Lung (tissue), 12 donors: ENCODE results near the gene TCHP. TPM values are rescaled to one million over a fixed set of nuclear protein-coding genes. Genes with fewer than 3 reads are reported as not detected.

Source experiments
- ATAC-seq: fragments of 200-7000 bp; cut with Tn5 transposase; one replicate; pipeline ENCODE4 v1.9.1; 2020; ENCODE audit warnings: moderate number of reproducible peaks; ENCODE audit not compliant: insufficient read depth, low FRiP score
- DNase-seq, 3 donors: peaks; one replicate each; pipeline ENCODE4 v3.0.0-alpha.2; 2013 to 2017
- H3K27ac ChIP-seq, 2 donors: one replicate each; pipeline ENCODE4 v1.5.1; 2013; ENCODE audit warnings: mild to moderate bottlenecking in 2 of 2, moderate library complexity in 2 of 2, control low read depth in 1 of 2, inconsistent platforms in 1 of 2, low read depth in 1 of 2, low read length in 1 of 2
- H3K27me3 ChIP-seq, 3 donors: one replicate each; pipeline ENCODE4 v1.5.1; 2013; ENCODE audit warnings: low read length in 2 of 3; ENCODE audit not compliant: control insufficient read depth in 3 of 3, insufficient read depth in 3 of 3
- H3K36me3 ChIP-seq, 4 donors: one replicate each; pipeline ENCODE4 v1.5.1; 2013; ENCODE audit warnings: low read length in 4 of 4, mild to moderate bottlenecking in 1 of 4, moderate library complexity in 1 of 4; ENCODE audit not compliant: control insufficient read depth in 4 of 4, insufficient read depth in 4 of 4
- H3K4me1 ChIP-seq, 5 donors: one replicate each; pipeline ENCODE4 v1.5.1; 2013; ENCODE audit warnings: low read length in 5 of 5, mild to moderate bottlenecking in 2 of 5, moderate library complexity in 1 of 5; ENCODE audit not compliant: control insufficient read depth in 5 of 5, insufficient read depth in 5 of 5
- H3K4me3 ChIP-seq: one replicate; pipeline ENCODE4 v1.5.1; 2013; ENCODE audit warnings: mild to moderate bottlenecking, control low read depth, moderate library complexity
- H3K9ac ChIP-seq, 2 donors: one replicate each; pipeline ENCODE4 v1.5.1; 2013; ENCODE audit warnings: low read length in 2 of 2, control low read depth in 1 of 2; ENCODE audit not compliant: insufficient read depth in 1 of 2
- H3K9me3 ChIP-seq, 4 donors: one replicate each; pipeline ENCODE4 v1.5.1; 2013; ENCODE audit warnings: low read length in 3 of 4, mild to moderate bottlenecking in 1 of 4, moderate library complexity in 1 of 4; ENCODE audit not compliant: control insufficient read depth in 4 of 4, insufficient read depth in 3 of 4
- WGBS, 2 donors: extraction: QIAGEN DNeasy Blood & Tissue Kit; methylation state at CpG; one replicate each; pipeline ENCODE4 v1.1.7; 2013; 5-methylcytosine and 5-hydroxymethylcytosine counted together
- polyA plus RNA-seq, 2 donors: library from polyadenylated mRNA; stranded (reverse); fragments of 200-250 nt; gene quantifications; one replicate each; pipeline ENCODE4 v1.2.1, GENCODE V29; 2013
- total RNA-seq, 2 donors: library from RNA; depleted of rRNA in 1 of 2; stranded (reverse); fragments of >200 nt in 1 of 2; gene quantifications; one replicate each; pipeline ENCODE4 v1.2.1, GENCODE V29; 2014 to 2021
- TF ChIP-seq, protein P1 (sequence below): IDR thresholded peaks from 2 replicates; pipeline ENCODE4 v1.5.1; 2012; ENCODE audit warnings: mild to moderate bottlenecking; ENCODE audit errors: control extremely low read depth, extremely low read depth
- donor health status: control.
- donor health status: control.
- donor health status: Bipolar disorder and iron deficiency.
- donor health status: healthy.
- donor health status: DM: yes; HTN: yes; CAD: no.

TCHP gene
- total and polyA plus RNA-seq, 4 donors = 10.4 to 17.5 (median 12.0) TPM

- TF ChIP-seq, protein P1, sequence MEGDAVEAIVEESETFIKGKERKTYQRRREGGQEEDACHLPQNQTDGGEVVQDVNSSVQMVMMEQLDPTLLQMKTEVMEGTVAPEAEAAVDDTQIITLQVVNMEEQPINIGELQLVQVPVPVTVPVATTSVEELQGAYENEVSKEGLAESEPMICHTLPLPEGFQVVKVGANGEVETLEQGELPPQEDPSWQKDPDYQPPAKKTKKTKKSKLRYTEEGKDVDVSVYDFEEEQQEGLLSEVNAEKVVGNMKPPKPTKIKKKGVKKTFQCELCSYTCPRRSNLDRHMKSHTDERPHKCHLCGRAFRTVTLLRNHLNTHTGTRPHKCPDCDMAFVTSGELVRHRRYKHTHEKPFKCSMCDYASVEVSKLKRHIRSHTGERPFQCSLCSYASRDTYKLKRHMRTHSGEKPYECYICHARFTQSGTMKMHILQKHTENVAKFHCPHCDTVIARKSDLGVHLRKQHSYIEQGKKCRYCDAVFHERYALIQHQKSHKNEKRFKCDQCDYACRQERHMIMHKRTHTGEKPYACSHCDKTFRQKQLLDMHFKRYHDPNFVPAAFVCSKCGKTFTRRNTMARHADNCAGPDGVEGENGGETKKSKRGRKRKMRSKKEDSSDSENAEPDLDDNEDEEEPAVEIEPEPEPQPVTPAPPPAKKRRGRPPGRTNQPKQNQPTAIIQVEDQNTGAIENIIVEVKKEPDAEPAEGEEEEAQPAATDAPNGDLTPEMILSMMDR = no peak
- no peaks in the 10 kb centered on the region for H3K9me3 ChIP-seq
- DNase-seq (no peak), ATAC-seq (no peak)
- no peak overlapping the region for H3K9ac ChIP-seq
- H3K4me3 ChIP-seq = no peak overlapping the region
- peak overlapping the region in 1 of 2 donors; percentile 74 for H3K27ac ChIP-seq
- peaks cover 10 to 46% (median 42%) of the 10 kb centered on the region in 4 donors for H3K36me3 ChIP-seq
- peaks cover 3 to 26% (median 25%) of the 10 kb centered on the region in 5 donors for H3K4me1 ChIP-seq
- no peaks in the 10 kb centered on the region for H3K27me3 ChIP-seq
- WGBS, 2 donors = 78 to 90% methylated on average over 5 of the region's 5 CpGs
These were observed 51.1 kb downstream of the TCHP start for GRCh38 chr12:109951136-109951535.

DNA sequence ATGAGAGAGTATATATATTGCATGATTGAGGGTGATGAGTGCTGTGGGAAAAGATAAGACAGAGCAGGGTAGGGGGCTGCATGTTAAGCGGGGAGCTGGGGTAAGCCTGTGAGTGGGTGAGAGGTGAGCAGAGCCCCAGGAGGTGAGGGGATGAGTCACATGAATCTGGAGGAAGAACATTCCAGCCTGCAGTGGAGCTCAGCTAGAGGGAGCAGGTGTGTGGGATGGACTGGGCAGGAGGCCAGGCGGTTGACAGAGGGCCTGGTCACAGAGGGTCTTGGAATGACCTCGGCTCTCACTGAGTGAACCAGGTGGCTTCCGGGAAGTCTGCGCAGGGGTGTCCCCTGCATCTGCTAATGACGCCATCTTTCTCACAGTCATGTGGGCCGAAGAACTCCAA lies 51.7 kb downstream of the TCHP start:
- 90 to 91% methylated on average over 7 of the region's 7 CpGs for WGBS, 2 donors

DNA sequence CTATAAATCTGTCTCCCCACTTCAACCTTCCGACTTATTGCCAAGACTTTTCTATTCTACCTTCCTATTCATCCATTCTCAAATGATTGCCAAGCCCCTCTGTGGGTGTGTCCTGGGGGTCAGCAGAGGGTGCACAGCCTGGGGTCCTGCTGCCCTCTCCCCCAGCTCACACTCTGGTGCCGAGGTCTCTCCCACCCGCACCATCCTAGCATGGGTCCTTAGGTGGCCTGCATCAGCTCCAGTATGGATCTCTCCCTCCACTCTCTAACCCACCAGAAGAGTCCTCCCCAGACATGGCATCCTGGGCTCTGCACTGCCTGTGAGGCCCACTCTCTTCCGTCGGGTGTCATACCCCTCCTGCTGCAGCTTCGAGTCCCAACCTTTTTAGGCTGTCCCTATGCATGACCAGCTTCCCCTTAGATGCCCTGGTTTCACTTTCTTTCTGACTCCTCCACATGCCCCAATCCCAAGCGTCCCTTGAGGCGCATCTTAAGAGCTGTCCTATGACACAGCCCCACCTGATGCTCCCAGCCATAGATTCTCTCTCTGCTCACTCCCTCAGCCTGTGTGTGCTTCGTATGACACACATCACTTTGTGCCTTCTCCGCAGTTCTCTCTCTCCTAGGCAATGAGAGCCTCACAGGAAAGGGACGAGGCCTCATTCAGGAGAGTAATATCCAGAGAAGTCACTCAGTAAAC lies 52.2 kb downstream of the TCHP start:
- no peak overlapping the region for H3K4me3 ChIP-seq
- 87 to 88% methylated on average over 11 of the region's 11 CpGs for WGBS, 2 donors
- ATAC-seq (no peak), DNase-seq (no peak)
- H3K4me1 ChIP-seq = peaks cover 3 to 25% (median 18%) of the 10 kb centered on the region in 5 donors
- TF ChIP-seq, protein P1 = no peak
- peaks cover 7 to 43% (median 36%) of the 10 kb centered on the region in 4 donors for H3K36me3 ChIP-seq
- H3K9ac ChIP-seq = no peak overlapping the region
- H3K9me3 ChIP-seq = no peaks in the 10 kb centered on the region
- H3K27me3 ChIP-seq = no peaks in the 10 kb centered on the region
- peak overlapping the region in 1 of 2 donors; percentile 74 for H3K27ac ChIP-seq

More for the DNA sequence above, 51.7 kb downstream of the TCHP start:
- Histone ChIP-seq H3K9me3 (no peaks in the 10 kb centered on the region), H3K4me1 (peaks cover 3 to 25% (median 23%) of the 10 kb centered on the region in 5 donors), H3K36me3 (peaks cover 10 to 42% (median 41%) of the 10 kb centered on the region in 4 donors), H3K9ac (no peak overlapping the region), H3K4me3 (no peak overlapping the region), H3K27ac (peak overlapping the region in 1 of 2 donors; percentile 74), H3K27me3 (no peaks in the 10 kb centered on the region)
- DNase-seq (no peak), ATAC-seq (no peak)
- TF ChIP-seq, protein P1 = no peak

DNA sequence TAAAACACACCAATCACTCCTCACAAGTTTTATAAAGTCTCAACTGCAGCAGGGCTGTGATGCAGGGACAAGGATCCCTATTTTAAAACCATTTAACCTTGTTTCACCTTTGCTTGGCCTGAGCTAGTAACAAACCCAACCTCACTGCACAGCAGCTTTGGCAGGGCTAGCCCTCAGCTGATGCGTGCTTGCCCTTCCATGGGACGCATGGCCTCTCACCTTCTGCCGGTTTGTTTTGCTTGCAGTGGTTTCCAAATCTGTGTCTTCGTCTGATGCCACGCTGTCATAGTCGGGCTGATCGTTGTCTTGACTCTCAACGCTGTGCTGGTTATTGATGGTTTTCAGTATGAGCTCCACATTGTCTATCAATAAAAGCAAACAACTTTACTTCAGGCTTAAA lies 52.8 kb downstream of the TCHP start:
- WGBS, 2 donors = 95 to 96% methylated on average over 8 of the region's 8 CpGs
- Histone ChIP-seq H3K36me3 (peaks cover 7 to 43% (median 35%) of the 10 kb centered on the region in 4 donors), H3K9ac (no peak overlapping the region), H3K9me3 (no peaks in the 10 kb centered on the region), H3K27ac (peak overlapping the region in 1 of 2 donors; percentile 74), H3K4me3 (no peak overlapping the region), H3K4me1 (peaks cover 3 to 25% (median 15%) of the 10 kb centered on the region in 5 donors), H3K27me3 (no peaks in the 10 kb centered on the region)
- DNase-seq = no peak
- TF ChIP-seq, protein P1 = no peak
- no peak for ATAC-seq
